Measurements from ENCODE around the gene HOXD1.

Gene HOXD1

DNA sequence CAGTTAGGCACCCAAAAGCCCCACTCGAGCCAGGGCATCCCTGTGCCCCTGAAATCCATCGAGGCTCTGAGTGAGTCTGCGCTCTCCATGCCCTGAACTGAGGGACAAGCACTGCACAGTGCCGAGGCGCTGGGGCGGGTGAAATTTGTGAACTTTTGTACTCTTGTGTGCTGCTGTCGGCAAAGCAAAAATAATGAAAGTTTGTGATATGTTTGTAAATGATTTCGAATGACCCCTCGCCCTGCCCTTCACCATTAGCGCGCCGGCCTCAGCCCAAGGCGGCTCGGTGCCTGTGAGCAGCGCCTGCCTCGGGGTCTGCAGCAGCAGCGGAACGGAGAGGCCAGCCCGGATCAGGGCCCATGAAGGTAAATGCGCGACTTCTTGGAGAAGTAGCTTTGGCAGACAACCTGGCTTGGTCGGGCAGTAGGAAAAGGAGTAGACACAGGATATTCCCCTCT, 39.0 kb upstream of the HOXD1 start:
- no peak overlapping the region for H3K4me3 ChIP-seq (ENCODE audit: control insufficient read depth, low read depth, low read length)
- TF ChIP-seq, protein P1, sequence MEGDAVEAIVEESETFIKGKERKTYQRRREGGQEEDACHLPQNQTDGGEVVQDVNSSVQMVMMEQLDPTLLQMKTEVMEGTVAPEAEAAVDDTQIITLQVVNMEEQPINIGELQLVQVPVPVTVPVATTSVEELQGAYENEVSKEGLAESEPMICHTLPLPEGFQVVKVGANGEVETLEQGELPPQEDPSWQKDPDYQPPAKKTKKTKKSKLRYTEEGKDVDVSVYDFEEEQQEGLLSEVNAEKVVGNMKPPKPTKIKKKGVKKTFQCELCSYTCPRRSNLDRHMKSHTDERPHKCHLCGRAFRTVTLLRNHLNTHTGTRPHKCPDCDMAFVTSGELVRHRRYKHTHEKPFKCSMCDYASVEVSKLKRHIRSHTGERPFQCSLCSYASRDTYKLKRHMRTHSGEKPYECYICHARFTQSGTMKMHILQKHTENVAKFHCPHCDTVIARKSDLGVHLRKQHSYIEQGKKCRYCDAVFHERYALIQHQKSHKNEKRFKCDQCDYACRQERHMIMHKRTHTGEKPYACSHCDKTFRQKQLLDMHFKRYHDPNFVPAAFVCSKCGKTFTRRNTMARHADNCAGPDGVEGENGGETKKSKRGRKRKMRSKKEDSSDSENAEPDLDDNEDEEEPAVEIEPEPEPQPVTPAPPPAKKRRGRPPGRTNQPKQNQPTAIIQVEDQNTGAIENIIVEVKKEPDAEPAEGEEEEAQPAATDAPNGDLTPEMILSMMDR (conservative IDR thresholded peaks at IDR 0.05; ENCODE audit: control insufficient read depth, insufficient read depth, low read depth, low read length), result no peak
- DNase-seq (ENCODE audit: low read depth), result no peak

DNA sequence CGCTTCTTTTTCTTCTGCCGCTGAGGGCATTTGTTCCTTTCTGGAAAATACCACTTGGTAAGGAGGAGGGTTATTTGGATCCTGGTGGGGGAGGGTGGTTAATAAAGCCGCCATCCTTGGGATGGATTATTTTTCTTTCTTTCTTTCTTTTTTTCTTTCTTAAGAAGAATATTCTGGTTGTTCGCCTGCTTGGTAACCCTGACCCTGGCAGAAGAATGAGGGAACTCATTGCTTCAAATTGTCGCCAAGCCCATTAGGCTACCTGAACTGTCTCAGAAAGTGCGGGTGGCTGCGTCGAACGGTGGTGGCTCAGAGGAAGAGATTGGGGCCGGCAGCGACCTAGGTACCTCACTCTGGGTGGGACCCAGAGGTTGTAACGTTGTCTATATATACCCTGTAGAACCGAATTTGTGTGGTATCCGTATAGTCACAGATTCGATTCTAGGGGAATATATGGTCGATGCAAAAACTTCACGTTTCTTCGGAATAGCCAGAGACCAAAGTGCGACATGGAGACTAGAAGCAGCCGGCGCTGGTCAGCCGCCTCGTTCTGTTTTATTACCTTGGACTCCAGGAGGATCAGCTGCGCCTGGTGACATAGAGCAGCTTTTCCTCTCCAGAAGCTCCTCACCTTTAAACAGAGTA, 38.4 kb upstream of the HOXD1 start:
- H3K4me3 ChIP-seq (ENCODE audit: control insufficient read depth, low read depth, low read length), result no peak overlapping the region

DNA sequence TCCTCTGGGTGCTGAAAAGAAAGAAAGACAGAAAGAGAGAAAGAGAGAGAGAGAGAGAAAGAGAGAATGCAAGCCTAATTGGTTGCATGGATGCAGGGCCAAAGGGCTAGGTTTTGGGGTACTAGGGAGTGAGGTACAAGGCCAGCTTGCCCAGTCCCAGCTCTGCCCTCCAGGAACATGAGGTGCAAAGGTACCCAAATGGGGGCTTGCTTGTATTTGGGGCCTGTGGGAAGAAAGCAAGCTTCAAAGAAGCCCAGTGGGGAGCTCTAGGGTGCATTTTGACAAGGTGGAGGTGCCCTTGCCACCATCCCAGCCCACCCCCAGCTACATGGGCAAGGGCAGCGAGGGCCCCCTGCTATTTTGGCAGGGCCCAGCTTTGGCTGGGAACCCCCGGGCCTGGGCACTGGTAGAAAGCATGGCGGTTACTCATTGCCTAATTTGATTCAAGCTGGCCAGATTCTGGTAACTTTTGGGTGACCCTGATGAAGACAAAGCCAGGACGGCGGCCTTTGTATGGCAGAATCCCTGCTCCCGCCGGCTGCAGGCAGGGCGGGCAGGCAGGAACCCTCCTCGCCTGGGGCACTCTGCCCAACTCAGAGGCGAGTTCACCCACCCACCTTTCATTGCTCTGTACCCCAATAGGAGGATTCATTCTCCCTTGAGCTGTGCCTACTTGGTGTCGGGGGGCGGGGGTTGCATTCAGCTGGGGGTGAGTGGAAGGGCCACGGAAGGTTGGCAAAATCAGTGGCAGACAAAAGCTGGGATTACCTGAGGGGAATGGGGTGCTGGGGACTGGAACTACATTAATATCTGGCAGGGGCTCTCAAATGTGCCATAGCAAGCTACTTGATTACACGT, 37.7 kb upstream of the HOXD1 start:
- TF ChIP-seq, protein P1 (conservative IDR thresholded peaks at IDR 0.05; ENCODE audit: control insufficient read depth, insufficient read depth, low read depth, low read length), result no peak
- no peak overlapping the region for H3K4me3 ChIP-seq (ENCODE audit: control insufficient read depth, low read depth, low read length)
- DNase-seq (ENCODE audit: low read depth), result no peak

More for the DNA sequence above, 38.4 kb upstream of the HOXD1 start:
- TF ChIP-seq, protein P1 (conservative IDR thresholded peaks at IDR 0.05; ENCODE audit: control insufficient read depth, insufficient read depth, low read depth, low read length), result no peak
- DNase-seq (ENCODE audit: low read depth), result no peak

DNA sequence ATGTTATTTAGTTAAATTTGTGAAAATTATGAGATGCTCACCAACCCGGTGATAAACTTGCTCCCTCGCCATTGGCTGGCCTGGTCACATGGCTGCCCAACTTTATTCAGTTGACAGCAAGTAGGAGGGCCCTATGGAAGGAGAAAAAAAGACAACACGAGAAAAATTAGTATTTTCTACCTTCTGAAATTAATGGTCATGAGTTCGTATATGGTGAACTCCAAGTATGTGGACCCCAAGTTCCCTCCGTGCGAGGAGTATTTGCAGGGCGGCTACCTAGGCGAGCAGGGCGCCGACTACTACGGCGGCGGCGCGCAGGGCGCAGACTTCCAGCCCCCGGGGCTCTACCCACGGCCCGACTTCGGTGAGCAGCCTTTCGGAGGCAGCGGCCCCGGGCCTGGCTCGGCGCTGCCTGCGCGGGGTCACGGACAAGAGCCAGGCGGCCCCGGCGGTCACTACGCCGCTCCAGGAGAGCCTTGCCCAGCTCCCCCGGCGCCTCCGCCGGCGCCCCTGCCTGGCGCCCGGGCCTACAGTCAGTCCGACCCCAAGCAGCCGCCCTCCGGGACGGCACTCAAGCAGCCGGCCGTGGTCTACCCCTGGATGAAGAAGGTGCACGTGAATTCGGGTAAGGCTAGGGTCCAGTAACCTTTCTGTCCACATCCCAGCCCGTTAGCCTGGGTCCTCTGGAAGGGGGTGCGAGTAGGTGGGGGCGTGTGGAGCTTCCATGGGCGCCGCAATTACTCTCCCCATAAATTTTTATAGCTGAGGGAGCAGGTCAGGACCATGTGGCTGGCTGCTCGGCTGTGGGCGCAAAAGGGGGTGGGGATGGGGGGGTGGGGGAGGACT, 36.8 kb upstream of the HOXD1 start, which contains the start of gene HOXD4:
TSS of gene HOXD4 (plus strand) at position 109 of the 846 bp plus-strand sequence. CDS start at position 193, 84 bp downstream.
- peak within 1 kb of the TSS; percentile 41 for H3K4me3 ChIP-seq (ENCODE audit: control insufficient read depth, low read depth, low read length)
- no peak for DNase-seq (ENCODE audit: low read depth)

DNA sequence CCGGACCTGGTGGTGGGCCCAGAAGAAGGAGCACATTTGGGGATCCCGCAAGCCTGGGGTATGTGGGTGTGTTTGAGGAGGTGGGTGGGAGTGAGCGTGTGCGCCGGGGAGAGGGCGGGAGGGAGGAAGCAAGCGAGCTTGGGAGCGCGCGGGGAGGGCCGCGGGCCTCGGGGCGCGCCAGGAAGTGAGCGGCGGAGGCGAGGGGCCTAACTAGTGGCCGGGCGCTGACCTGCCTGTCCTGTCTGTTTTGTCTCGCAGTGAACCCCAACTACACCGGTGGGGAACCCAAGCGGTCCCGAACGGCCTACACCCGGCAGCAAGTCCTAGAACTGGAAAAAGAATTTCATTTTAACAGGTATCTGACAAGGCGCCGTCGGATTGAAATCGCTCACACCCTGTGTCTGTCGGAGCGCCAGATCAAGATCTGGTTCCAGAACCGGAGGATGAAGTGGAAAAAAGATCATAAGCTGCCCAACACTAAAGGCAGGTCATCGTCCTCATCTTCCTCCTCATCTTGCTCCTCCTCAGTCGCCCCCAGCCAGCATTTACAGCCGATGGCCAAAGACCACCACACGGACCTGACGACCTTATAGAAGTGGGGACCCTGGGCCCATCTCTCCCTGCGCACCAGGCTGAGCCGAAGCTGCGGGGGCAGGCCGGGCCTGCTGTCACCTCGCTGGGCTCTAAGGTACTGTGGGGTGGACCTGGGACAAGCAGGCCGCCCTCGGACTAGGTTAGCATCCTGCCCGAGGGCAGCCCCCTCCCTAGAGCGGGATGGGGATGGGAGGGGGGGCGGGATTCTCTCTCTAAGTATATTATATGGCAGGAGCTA, 35.9 kb upstream of the HOXD1 start:
- no peak for DNase-seq (ENCODE audit: low read depth)
- H3K4me3 ChIP-seq (ENCODE audit: control insufficient read depth, low read depth, low read length), result peak overlapping the region; percentile 41
- TF ChIP-seq, protein P1 (conservative IDR thresholded peaks at IDR 0.05; ENCODE audit: control insufficient read depth, insufficient read depth, low read depth, low read length), result no peak

More for the DNA sequence above, 36.8 kb upstream of the HOXD1 start, which contains the start of gene HOXD4:
- TF ChIP-seq, protein P1 (conservative IDR thresholded peaks at IDR 0.05; ENCODE audit: control insufficient read depth, insufficient read depth, low read depth, low read length), result no peak
